RWPE1 (cell line): Measurements from ENCODE around the gene PTPN14.

Experiments used
- CTCF ChIA-PET: fragments of 350-600 bp; sonication (Branson Sonifier 250); formaldehyde crosslinking; extraction: SDS; loops from one replicate; lab custom pipeline; 2021; lab: Yijun Ruan, JAX
- POLR2A ChIA-PET: fragments of 400-600 bp; formaldehyde crosslinking; extraction: SDS; loops from one replicate; lab custom pipeline; 2020; ENCODE audit warnings: antibody characterized with exemption; ENCODE audit not compliant: low non-redundant PET; lab: Yijun Ruan, JAX
- DNase-seq: peaks from one replicate; pipeline ENCODE4 v3.0.0; 2012; ENCODE audit warnings: low spot score
- H3K27ac ChIP-seq: fragments of 450-650 bp; 2 replicates; pipeline ENCODE4 v1.5.1; 2017
- TF ChIP-seq, protein P1 (sequence below): fragments of 450-650 bp; conservative IDR thresholded peaks from 2 replicates; pipeline ENCODE4 v1.5.1; 2017; ENCODE audit warnings: low read depth, mild to moderate bottlenecking

The PTPN14 gene

DNA sequence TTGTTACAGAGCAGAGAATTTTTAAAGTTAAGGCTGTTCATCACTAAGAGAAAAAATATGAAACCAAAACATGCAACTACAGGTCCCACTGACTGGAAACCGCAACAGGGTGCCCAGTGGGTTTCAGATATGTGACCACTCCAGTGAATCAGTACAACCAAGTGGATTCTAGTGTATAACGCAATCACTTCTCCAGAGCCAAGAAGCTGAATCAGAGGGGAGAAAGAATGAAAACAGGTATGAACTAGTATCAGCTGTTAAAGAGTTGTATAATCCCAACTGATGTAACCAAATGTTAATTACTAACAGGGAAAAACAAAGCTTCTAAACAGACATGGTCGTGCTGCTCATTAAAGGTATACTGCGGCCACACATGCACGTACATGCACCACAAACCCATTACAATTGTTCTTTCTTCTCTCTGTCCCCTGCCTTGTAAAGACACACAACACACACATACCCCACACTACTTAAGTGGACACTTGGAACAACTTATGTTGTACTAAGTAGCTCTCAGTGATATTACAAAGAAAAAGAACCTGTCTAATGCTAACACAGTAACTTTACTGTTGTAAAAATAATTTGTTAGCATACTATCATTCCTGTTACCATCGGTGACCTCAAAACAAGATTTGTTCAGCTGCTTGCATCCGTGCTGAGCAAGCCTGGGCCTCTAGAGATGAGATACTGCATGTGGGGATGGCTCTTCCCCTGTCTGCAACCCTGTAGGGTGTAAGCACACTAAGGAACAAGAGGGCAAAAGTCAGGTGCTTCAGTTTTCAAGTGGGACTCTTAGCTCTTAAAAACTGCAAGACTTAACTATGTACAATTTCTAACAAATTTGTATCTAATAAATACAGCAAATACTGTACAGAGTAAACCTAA, 74.2 kb downstream of the PTPN14 start:
- ChIA-PET POLR2A (interaction anchor here (0.6 to 1.0 kb wide), 2 partner anchors 13 to 73 kb away, joined by 3 read pairs; no protein-coding TSS in a partner anchor), CTCF (interaction anchor here (0.6 to 1.1 kb wide), 2 partner anchors 57 to 73 kb away, joined by 4 read pairs; no protein-coding TSS in a partner anchor)
- DNase-seq = peak; percentile 89
- H3K27ac ChIP-seq = peak overlapping the region; percentile 100
- TF ChIP-seq, protein P1, sequence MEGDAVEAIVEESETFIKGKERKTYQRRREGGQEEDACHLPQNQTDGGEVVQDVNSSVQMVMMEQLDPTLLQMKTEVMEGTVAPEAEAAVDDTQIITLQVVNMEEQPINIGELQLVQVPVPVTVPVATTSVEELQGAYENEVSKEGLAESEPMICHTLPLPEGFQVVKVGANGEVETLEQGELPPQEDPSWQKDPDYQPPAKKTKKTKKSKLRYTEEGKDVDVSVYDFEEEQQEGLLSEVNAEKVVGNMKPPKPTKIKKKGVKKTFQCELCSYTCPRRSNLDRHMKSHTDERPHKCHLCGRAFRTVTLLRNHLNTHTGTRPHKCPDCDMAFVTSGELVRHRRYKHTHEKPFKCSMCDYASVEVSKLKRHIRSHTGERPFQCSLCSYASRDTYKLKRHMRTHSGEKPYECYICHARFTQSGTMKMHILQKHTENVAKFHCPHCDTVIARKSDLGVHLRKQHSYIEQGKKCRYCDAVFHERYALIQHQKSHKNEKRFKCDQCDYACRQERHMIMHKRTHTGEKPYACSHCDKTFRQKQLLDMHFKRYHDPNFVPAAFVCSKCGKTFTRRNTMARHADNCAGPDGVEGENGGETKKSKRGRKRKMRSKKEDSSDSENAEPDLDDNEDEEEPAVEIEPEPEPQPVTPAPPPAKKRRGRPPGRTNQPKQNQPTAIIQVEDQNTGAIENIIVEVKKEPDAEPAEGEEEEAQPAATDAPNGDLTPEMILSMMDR = no peak

DNA sequence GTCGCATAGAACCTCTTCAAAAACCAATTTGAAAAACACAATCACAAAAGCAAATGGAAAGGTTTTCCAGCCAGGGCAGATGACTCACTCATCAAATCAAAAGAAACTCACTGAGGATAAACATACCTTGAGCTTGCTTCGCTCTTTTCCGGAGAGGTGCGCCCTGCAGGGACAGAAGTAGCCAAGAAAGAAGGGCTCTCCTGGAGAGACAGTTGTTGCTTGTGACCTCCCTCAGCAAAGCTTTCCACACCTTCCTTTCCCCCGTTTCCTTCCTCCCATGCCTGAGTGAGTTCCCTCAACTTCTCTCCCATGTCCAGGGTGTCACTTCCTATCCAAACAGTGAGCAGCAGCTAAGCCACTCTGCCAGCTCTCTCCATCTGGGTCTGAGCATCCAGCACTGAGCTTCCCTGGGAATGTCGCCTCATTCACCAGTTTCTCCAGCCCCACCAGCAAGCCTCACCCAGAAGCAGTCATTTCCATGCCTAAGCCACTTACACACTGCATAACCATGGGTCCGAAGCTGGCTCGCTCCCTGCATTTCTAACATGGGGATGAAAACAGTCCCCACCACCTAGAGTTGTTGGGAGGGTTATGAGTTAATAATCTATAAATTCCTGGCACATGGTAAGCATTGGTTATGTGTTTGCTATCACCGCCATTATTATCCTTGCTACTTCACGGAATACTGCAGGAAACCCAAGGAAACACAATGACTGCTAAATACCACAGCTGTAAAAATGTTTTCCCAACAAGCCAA, 75.0 kb downstream of the PTPN14 start:
- peak overlapping the region; percentile 100 for H3K27ac ChIP-seq
- ChIA-PET POLR2A (interaction anchor here (0.5 kb wide), 1 partner anchor 184 kb away, joined by 4 read pairs; no protein-coding TSS in a partner anchor), CTCF (interaction anchor here (1.0 to 1.4 kb wide), 3 partner anchors 54 to 73 kb away, joined by 3 to 4 read pairs (median 4); no protein-coding TSS in a partner anchor)
- DNase-seq = peak; percentile 54
- TF ChIP-seq, protein P1 = no peak

DNA sequence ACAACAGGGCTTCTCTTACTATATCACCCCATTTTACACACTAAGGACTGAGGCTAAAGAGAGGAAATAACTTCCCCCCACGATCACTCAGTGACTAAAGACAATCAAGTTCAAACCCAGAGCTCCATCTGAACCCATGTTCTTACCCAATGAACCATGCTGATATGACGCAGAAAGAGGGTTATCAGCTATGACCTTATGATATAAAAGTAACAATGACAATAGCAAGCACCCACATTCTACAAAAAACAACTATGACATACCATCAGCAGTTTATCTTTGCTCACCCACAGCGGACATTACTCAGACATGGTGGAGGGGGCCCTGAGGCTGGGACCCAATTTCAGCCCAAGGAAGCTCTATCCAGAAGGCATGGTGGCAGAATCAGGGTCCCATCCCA, 75.7 kb downstream of the PTPN14 start:
- TF ChIP-seq, protein P1 = no peak
- CTCF ChIA-PET = interaction anchor here (0.5 to 1.4 kb wide), 5 partner anchors 14 to 1048 kb away, joined by 3 to 4 read pairs (median 3); no protein-coding TSS in a partner anchor
- POLR2A ChIA-PET = interaction anchor here (0.5 kb wide), 1 partner anchor 183 kb away, joined by 4 read pairs; no protein-coding TSS in a partner anchor
- no peak for DNase-seq
- H3K27ac ChIP-seq = peak overlapping the region; percentile 100

DNA sequence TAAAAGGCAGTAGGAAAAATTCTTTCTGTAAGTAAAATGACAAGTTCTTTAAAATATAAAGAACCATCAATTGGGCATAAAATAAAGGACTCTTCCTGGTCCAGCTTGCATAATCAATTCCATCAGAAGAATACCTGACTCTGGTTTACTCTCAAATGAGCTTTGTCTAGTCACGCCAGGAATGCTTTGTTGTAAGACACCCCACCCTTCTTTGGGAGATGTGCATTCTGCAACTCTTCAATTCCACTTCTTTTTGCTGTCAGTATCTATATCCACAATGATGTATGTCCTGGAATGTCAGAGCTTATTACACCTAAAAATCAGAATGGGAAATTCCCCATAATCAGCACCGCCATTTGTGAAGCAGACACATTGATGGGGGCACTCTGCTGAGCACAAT, 76.1 kb downstream of the PTPN14 start:
- TF ChIP-seq, protein P1 = no peak
- H3K27ac ChIP-seq = peak overlapping the region; percentile 100
- ChIA-PET CTCF (interaction anchor here (0.5 to 1.4 kb wide), 5 partner anchors 14 to 1048 kb away, joined by 3 to 4 read pairs (median 3); no protein-coding TSS in a partner anchor), POLR2A (no interaction called here)
- DNase-seq = peak; percentile 54

DNA sequence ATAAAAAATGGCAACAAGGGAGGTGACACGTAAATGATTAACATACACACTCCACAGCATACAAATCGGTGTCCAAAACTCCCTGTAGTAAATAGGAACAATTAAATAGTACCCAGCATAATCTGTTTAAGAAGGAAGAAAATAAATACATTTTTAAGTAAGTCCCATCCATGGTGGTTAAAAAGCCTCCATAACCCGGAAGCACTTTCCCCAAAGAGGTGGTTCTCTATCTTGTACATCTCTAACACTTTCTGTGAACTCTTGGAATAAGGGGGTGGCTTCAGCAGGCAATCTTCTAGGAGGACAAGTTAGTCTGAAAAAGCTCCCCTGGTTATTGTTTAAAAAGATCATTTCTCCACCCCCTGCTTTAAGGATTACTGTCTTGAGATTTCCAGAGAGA, 76.9 kb downstream of the PTPN14 start:
- CTCF ChIA-PET = no interaction called here
- DNase-seq = no peak
- POLR2A ChIA-PET = no interaction called here
- TF ChIP-seq, protein P1 = no peak
- H3K27ac ChIP-seq = no peak overlapping the region

DNA sequence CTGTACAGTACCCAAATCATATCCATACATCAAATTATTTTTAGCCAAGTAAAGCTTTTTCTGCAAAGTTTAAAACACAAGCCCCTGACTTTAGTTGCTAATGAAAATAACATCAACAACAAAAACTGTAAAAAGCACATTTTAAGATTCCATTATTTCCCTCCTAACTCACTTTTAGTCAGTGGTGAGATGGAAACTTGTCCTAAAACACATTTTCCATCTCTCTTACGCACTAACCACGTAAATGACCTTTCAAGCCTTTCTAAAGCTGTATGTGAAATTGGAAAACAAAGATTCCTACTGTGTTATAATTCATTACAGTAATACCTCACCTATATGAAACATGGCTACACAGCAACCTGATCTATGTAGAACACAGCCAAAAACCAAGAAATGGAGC, 77.5 kb downstream of the PTPN14 start:
- H3K27ac ChIP-seq = no peak overlapping the region
- TF ChIP-seq, protein P1 = no peak
- DNase-seq = no peak
- ChIA-PET POLR2A (no interaction called here), CTCF (interaction anchor here (0.6 kb wide), 2 partner anchors 86 to 112 kb away, joined by 4 to 11 read pairs; no protein-coding TSS in a partner anchor)
